GM19043 (cell line): ENCODE results near the gene FAM78A.

ENCODE experiments used
- ATAC-seq: cut with Tn5 transposase; IDR thresholded peaks from one replicate; pipeline ENCODE4 v1.9.1; 2021; ENCODE audit warnings: low read depth; ENCODE audit not compliant: unreplicated experiment

FAM78A gene, protein sequence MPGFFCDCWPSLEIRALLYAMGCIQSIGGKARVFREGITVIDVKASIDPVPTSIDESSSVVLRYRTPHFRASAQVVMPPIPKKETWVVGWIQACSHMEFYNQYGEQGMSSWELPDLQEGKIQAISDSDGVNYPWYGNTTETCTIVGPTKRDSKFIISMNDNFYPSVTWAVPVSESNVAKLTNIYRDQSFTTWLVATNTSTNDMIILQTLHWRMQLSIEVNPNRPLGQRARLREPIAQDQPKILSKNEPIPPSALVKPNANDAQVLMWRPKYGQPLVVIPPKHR

GRCh38 chr9:131276094-131276888 is at the start of gene FAM78A:
Gene FAM78A, minus strand, starts transcription at chr9:131276510. Its CDS starts 331 bp downstream, at chr9:131276179.
- ATAC-seq: no peak

GRCh38 chr9:131324736-131325679 is 48.7 kb upstream of the FAM78A start:
- ATAC-seq: no peak

- no peak for ATAC-seq
Measured at GRCh38 chr9:131323629-131324028, 47.3 kb upstream of the FAM78A start.

- no peak for ATAC-seq
Measured at GRCh38 chr9:131320031-131320685, 43.8 kb upstream of the FAM78A start.

- ATAC-seq: no peak
Measured at GRCh38 chr9:131319486-131319885, 43.2 kb upstream of the FAM78A start.

DNA sequence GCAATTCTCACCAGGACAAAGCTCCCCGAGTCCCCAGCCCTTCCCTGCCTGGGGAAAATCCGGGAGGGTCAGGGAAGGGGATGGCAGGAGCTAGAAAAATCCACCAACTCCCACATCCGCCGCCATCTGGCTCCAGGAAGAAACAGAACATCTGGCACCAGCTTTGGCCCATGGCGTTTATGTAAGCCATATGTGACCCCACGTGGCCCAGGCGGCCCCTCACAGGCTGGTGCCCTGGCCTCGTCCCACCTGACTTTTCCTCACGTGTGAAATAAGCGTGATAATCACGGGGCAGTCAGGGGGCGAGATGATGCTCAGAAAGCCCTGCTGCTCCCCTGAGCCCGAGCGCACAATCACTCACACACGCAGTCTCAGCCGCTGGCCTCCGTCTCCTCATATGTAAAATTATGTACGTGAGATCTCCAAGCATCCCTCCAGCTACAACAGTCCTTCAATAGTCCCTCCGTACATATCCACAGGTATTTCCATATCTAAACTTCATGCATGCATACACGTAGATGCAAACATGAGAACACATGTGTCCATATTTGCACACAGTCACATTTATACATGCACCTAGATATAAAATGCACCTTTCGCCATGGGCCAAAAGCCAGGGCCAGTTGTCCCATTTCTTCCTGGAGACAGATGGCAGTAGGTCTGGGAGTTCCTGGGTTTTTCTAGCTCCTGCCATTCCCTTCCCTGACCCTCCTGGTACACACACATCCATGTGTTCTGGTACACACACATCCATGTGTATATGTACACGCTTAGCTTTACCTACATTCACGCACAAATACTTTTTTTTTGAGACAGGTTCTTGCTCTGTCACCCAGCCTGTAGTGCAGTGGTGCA is 42.1 kb upstream of the FAM78A start:
- ATAC-seq: no peak

DNA sequence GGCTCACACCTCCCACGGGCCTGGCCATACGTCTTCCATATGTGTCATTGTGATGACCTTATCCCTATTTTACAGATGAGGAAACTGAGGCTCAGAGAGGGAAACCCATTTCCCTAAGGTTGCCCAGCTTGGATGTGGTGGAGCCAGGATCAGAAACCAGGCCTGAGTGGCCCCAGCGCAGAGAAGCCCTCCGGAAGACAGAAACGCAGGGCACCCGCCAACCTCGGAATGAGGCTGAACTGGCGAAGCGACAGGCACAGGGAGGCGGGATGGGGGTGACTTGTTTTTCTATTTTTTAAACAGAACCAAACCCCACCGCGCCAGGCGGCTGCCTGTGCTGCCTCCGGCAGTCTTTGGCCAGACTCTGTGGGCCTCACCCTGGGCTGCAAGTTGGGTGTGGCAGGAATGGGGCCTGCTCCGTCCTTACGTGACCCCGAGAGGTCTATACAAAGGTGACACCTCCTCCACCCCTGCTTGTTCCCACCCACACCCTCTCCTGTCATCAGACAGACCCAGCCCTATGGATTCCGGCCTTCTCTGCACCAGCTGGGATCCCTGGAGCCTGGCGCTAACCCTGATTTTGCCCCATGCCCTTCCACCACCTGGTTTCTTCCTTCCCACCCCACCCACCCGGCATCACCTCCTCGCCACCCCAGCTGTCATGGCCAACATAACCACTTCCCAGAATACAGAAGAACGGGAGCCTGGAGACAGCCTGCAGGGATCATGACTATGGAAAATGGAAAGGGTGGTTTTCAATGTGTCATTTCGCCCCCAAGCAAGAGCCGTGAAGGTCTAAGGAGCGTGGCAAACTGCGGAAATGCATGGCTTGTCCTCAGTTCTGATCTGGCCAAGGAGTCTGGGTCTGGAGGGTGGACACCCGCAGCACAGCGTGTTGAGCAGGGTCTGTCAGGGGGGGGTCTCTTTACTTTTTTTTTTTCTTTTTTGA is 36.8 kb upstream of the FAM78A start:
- no peak for ATAC-seq

DNA sequence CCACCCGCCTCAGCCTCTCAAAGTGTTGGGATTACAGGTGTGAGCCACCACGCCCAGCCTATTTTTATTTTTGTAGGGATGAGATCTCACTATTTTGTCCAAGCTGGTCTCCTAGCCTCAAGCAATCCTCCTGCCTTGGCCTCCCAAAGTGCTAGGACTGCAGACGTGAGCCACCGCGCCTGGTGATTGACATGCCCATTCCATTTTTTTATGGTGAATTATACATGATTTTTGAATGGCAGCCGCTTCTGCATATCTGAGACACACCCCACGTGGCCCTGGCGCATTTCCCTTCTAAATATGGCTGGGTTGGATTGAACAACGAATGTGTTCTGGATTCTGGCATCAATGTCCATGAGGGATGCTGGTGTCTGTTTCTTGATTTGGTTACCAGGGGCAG is 35.9 kb upstream of the FAM78A start:
- no peak for ATAC-seq

DNA sequence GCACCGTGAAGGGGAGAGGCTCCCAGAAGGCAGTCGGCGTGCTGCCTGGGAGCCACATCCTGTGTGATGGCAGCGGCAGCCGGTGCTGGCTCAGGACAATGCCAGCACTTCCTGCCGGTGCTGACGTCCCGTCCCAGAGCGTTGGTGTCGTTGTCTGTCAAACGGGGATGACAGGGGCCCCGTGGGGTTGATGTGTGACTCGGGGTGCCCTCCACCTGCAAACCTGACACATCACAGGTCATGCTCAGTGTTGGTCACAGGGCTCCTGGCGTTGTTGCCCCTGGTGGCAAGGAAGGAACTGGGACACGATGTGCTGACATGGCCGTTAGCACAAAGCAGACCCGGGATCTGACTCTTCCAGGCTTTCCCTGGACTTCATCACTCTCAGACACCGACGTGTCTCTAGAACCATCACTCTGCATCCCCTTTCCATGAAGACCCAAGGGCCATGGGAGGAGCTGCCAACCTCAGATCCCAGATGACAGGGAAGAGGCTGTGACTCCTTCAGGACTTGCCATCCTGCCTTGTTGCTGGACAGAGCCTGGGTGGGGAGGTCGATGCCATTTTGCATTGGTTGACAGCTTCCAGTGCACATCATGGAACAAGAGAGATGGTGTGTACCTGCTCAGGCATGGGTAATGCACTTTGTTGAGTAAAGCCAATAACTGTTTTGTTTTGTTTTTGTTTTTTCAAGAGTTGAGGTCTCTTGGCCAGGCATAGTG is 34.7 kb upstream of the FAM78A start:
- ATAC-seq: no peak

DNA sequence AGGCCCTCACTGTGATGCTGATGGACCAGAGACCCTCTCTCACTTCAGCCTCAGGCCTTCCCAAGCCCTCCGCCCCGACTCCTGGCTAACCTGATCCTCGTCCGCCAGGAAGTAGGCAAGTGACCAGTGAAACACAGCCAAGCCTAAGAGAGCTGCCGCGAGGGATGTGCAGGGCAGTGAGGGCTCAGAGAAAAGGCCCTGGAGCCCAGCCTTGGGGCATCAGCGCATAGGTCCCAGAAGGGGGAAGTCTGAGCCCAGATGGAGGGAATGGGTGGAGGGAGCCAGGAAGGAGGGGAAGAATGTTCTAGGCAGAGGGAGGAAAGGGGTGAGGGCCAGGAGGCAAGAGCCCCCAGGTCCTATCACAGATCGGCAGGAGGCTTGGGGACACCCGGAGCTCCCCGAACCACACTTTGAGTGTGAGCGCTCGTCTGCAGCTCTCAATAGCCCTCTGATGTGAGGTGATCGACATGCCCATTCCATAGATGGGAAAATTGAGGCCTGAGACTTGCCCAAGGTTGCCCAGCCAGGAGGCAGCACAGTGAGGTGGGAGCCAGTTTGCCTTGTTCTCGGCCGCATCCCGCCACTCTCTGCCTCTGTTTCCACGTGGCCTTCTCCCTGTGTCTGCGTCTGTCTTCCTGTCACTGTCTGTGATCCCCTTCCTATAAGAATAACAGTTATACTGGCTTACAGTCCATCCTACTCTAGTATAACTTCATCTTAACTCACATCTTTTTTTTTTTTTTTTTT is 33.4 kb upstream of the FAM78A start:
- ATAC-seq: no peak

DNA sequence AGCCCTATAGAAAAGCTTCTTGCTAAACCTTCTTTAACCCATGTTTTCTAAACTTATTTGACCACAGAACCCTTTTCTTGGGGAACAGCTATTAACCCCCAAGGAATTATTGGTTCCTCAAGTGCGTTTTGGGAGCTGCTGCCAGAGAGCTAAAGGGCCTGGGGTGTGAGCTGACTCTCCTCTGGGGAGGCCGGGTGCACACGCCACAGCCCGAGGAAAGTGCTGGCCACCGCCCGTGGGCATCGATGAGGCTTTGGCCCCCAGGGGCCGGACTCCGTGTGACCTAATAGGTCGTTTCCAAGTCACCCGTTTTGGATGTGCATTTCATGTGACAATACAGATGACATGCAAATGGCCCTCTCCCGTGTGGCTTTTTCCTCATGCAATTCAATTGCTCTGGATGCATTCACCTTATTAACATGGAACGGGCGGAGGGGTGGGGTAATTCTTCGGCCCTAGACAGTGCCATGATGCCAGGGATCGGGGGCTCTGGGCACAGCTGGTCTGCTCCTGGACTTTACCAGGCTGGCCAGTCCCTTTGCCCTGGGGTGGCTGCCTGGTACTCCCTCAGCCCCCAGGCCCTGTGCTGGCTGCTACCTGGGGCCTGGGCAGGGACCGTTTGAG is 32.7 kb upstream of the FAM78A start:
- no peak for ATAC-seq

DNA sequence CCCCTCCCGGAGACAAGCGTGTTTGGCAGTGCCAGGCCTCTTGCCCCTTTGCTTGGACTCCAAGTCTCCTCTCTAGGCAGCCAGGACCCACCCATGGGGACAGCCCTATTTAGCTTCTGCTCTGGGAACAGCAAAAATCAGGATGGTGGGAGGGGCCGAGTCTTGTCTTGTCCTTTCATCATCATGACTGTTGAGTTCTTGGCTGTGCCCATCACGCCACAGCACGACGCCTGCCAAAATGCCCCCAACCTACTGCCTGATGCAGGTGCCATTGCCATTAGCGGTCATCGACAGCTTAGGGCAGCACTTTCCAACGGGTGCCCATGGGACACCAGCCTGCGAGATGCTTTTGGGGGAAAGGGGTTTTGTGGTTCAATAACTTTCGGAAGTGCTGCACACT is 32.1 kb upstream of the FAM78A start:
- ATAC-seq: no peak

DNA sequence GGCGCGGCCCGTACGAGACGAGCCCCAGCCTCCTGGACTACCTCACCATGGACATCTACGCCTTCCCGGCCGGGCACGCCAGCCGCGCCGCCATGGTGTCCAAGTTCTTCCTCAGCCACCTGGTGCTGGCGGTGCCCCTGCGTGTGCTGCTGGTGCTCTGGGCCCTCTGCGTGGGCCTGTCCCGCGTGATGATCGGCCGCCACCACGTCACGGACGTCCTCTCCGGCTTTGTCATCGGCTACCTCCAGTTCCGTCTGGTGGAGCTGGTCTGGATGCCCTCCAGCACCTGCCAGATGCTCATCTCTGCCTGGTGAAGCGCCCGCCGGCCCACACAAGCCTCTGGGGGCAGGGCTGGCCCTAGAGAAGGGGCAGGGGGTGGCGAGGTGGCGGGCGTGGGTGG is 31.7 kb upstream of the FAM78A start:
- ATAC-seq: no peak

GRCh38 chr9:131306397-131307004 is 30.2 kb upstream of the FAM78A start:
- no peak for ATAC-seq

DNA sequence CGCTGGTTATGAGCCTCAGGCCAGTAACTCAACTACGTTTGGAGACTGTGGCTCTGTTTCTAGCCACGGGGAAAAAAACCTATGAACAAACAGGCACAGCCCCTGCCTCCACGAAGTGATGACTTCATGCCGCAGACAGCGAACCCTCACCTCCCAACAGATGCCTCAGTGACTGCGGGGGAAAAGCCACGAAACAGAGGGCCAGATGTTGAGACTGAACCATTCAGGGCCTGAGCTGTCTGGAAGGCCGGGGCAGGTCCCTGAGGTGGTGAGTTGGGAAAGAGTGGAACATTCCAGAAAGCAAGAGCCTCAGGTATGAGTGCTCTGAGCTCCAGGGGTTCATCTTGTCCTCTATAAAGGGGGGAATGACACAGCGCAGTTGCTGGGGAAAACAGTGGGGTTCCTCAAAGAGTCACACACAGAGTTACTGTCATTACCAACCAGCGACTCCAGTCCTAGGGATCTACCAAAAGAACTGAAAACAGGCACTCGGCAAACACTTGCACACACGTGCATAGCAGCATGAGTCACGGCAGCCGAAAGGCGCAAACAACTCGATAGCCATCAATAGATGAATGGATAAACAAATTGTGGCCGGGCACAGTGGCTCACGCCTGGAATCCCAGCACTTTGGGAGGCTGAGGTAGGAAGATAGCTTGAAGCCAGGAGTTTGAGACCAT is 28.5 kb upstream of the FAM78A start:
- no peak for ATAC-seq
